Mucosa of descending colon (tissue), 3 donors: Measurements from ENCODE around the gene CALU. TPM values are rescaled to one million over a fixed set of nuclear protein-coding genes. Genes with fewer than 3 reads are reported as not detected.

Source experiments
- ATAC-seq: fragments of 200-7000 bp; cut with Tn5 transposase; one replicate; pipeline ENCODE4 v1.9.1; 2020; ENCODE audit warnings: mild to moderate bottlenecking, moderate library complexity
- DNase-seq, 3 donors: peaks; one replicate each; pipeline ENCODE4 v3.0.0-alpha.2; 2020
- H3K36me3 ChIP-seq: fragments of 200-600 bp; one replicate; pipeline ENCODE4 v1.8.0; 2021; ENCODE audit warnings: low read depth, mild to moderate bottlenecking
- H3K4me1 ChIP-seq: fragments of 200-600 bp; one replicate; pipeline ENCODE4 v1.8.0; 2021; ENCODE audit warnings: low read depth, mild to moderate bottlenecking
- H3K4me3 ChIP-seq: fragments of 200-600 bp; one replicate; pipeline ENCODE4 v1.8.0; 2021; ENCODE audit warnings: mild to moderate bottlenecking
- H3K9me3 ChIP-seq: fragments of 200-600 bp; one replicate; pipeline ENCODE4 v1.8.0; 2021; ENCODE audit warnings: mild to moderate bottlenecking
- CTCF ChIP-seq: fragments of 200-600 bp; IDR thresholded peaks from one replicate; pipeline ENCODE4 v1.8.0; 2022; ENCODE audit warnings: antibody characterized with exemption, mild to moderate bottlenecking
- intact Hi-C, 2 donors: fragments of 100-400 bp; cut with DNase I in 1 of 2; cut with micrococcal nuclease in 1 of 2; formaldehyde crosslinking; loops; one replicate each; pipeline versions ENCODE4 v1.11.0 to v1.11.1; 2022; cut with DNase I, micrococcal nuclease
- total RNA-seq, 3 donors: library from RNA; stranded (reverse); fragmentation: NEBNext Ultra II Directional in 2 of 3; extraction: Animal tissue kit (Norgen Biotek cat#: 25700) in 2 of 3; gene quantifications; one replicate each; pipeline versions ENCODE4 v1.2.1 to v1.2.4, GENCODE V29; 2021 to 2023
- donor health status: DM: no; HTN: no; CAD: no; lungs with moderate emphysema.
- donor health status: DM: no; HTN: no; CAD: no.
- donor health status: DM: no; HTN: yes; CAD: no.

The CALU gene
- total RNA-seq, 3 donors from 2014 or later = 20.6 to 133 (median 54.4) TPM

DNA sequence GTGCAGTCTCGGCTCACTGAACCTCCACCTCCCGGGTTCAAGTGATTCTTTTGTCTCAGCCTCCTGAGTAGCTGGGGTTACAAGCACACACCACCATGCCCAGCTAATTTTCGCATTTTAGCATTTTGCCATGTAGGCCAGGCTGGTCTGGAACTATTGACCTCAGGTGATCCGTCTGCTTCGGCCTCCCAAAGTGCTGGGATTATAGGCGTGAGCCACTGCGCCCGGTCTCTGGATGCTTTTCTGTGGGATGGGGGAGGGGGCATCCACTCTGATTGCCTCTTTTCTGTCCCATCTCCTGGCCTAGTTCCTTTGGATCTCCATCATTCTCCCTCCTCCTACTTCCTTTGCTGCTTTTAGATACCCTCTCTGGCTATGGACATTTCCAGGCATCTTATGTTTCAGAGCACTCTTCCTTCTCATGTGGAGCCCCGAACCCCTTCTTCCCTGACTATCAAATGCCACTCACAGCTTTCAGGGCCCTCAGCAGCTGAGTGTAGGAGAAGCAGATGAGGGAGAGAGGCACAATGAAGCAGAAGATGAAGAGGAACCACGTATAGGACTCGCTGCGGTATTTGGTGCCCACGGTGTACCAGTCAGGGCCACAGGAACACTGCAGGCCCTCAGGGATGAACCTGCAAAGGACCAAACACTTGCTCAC is 35.0 kb downstream of the CALU start:
- Histone ChIP-seq H3K4me3 (no peak overlapping the region), H3K36me3 (peaks cover 3% of the 10 kb centered on the region), H3K9me3 (no peaks in the 10 kb centered on the region), H3K4me1 (no peaks in the 10 kb centered on the region)
- no peak for ATAC-seq
- no peak for TF ChIP-seq CTCF
- intact Hi-C loops = no loop called here
- no peak for DNase-seq

DNA sequence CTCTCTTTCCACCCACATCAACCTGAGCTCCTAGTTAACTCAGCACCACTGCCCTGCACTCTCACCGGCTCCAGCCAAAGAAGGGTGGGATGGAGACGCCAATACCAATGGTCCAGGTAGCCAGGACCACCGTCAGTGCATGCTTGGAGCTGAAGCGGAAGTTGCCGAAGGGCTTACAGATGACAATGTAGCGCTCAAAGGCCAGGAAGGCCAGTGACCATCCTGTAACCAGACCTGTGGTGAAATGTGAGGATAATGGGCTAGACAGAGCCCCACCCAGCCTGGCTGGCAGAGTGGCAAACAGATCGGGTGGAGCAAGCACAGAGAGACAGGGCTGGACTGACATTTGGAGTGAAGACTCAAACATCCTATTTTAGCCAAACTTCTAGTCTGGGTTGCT is 35.8 kb downstream of the CALU start:
- intact Hi-C loops = no loop called here
- TF ChIP-seq CTCF = no peak
- DNase-seq (no peak), ATAC-seq (no peak)
- no peaks in the 10 kb centered on the region for H3K9me3 ChIP-seq
- H3K4me1 ChIP-seq = no peaks in the 10 kb centered on the region
- no peak overlapping the region for H3K4me3 ChIP-seq
- H3K36me3 ChIP-seq = no peaks in the 10 kb centered on the region

DNA sequence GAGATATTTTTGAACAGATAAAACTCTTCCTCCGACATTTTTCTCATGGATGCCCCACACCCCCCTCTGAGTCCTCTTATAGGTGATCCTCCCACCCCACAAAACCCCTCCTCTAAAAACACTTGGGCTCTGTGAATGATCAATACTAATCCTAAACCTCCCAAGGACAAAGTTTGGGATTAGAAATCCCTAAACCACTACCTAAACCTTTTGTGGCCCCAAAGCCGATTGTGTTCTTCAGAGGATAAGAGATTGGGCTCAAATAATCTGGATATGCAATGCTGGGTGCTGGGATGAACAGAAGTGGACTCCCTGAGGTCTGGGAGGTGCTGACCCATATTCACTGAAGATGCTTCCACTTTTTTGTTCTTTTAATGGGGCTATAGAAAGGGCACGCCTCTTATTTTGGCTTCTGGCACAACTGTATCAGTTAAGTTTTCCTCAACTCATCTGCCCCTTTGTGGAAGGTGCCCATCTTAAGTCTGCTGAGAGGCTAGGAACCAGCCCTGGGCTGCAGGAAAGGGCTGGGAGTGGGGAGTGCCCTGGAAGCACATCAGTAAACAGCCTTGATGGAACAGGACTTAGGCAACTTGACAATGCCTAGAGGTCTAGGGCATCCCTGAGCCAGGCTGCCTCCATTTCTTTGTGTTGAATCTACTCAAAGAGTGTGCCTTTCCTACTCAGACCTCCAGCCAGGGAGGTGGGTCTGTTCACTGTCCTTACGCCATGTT is 36.8 kb downstream of the CALU start, which contains the start of gene OPN1SW:
TSS of gene OPN1SW (minus strand) at position 51 of the 731 bp plus-strand sequence. CDS start at position 38, 13 bp downstream.
- no peak within 1 kb of the TSS for H3K4me3 ChIP-seq
- no peak for ATAC-seq
- intact Hi-C loops = no loop called here
- H3K4me1 ChIP-seq = no peaks in the 10 kb centered on the region
- no peak for DNase-seq
- TF ChIP-seq CTCF = no peak
- no peaks in the 10 kb centered on the region for H3K9me3 ChIP-seq
- H3K36me3 ChIP-seq = no peaks in the 10 kb centered on the region

GRCh38 chr7:128777156-128778123 is 38.3 kb downstream of the CALU start:
- Histone ChIP-seq H3K4me3 (no peak overlapping the region), H3K9me3 (no peaks in the 10 kb centered on the region), H3K36me3 (no peaks in the 10 kb centered on the region), H3K4me1 (no peaks in the 10 kb centered on the region)
- intact Hi-C loops = no loop called here
- DNase-seq (no peak), ATAC-seq (no peak)
- no peak for TF ChIP-seq CTCF

DNA sequence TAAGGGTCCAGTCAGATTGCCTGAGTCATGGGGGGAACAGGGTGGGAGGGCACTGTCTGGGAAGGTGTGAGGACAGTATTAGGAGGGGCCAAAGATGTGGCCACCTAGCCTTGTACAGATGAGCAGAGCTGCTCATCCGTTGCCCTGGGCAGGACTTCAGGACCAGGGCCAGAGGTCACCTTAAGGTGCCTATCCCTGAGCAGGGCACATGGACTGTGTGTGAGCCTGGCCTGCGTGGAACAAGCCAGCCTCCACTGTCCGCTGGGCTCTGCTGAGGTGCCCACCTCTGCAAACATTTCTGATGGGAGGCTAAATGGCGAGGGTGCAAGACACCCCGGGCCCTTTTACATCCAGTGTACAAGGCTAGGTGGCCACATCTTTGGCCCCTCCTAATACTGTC is 39.8 kb downstream of the CALU start:
- no peak for TF ChIP-seq CTCF
- Histone ChIP-seq H3K9me3 (no peaks in the 10 kb centered on the region), H3K4me3 (no peak overlapping the region), H3K4me1 (no peaks in the 10 kb centered on the region), H3K36me3 (no peaks in the 10 kb centered on the region)
- DNase-seq (no peak), ATAC-seq (no peak)
- intact Hi-C loops = no loop called here
